Measurements from ENCODE around the gene TEX19.

Gene TEX19

GRCh38 chr17:82321947-82322466, 37.0 kb upstream of the TEX19 start:
- DNase-seq (ENCODE audit: low read depth): no peak

GRCh38 chr17:82322526-82323453, 36.3 kb upstream of the TEX19 start:
- DNase-seq (ENCODE audit: low read depth): no peak

GRCh38 chr17:82323514-82324234, 35.4 kb upstream of the TEX19 start:
- DNase-seq (ENCODE audit: low read depth): no peak

- DNase-seq (ENCODE audit: low read depth): no peak
Observed at GRCh38 chr17:82324566-82325285, 34.3 kb upstream of the TEX19 start.

- no peak for DNase-seq (ENCODE audit: low read depth)
Observed at GRCh38 chr17:82325286-82326180, 33.5 kb upstream of the TEX19 start.

GRCh38 chr17:82327289-82327688, 31.8 kb upstream of the TEX19 start:
- no peak for DNase-seq (ENCODE audit: low read depth)

- DNase-seq (ENCODE audit: low read depth): no peak
Observed at GRCh38 chr17:82327757-82328140, 31.3 kb upstream of the TEX19 start.

GRCh38 chr17:82328141-82328993, 30.7 kb upstream of the TEX19 start:
- DNase-seq (ENCODE audit: low read depth): no peak

- DNase-seq (ENCODE audit: low read depth): no peak
Observed at GRCh38 chr17:82328994-82329507, 30.0 kb upstream of the TEX19 start.

GRCh38 chr17:82329683-82330321, 29.2 kb upstream of the TEX19 start:
- DNase-seq (ENCODE audit: low read depth): no peak

- no peak for DNase-seq (ENCODE audit: low read depth)
Observed at GRCh38 chr17:82330322-82331239, 28.5 kb upstream of the TEX19 start.

GRCh38 chr17:82331345-82331939, 27.6 kb upstream of the TEX19 start:
- no peak for DNase-seq (ENCODE audit: low read depth)

GRCh38 chr17:82332669-82333278, 26.3 kb upstream of the TEX19 start:
- no peak for DNase-seq (ENCODE audit: low read depth)

GRCh38 chr17:82333279-82334171, 25.5 kb upstream of the TEX19 start, which contains the start of gene SECTM1:
TSS of gene SECTM1 (minus strand) at chr17:82333766. CDS start at chr17:82327240, 6,526 bp downstream.
- DNase-seq (ENCODE audit: low read depth): no peak

- DNase-seq (ENCODE audit: low read depth): no peak
Observed at GRCh38 chr17:82334204-82334621, 24.8 kb upstream of the TEX19 start.

Measured in T follicular helper cell (primary cell).